HepG2 (cell line): Measurements from ENCODE around the gene EPB41L1. TPM values are rescaled to one million over a fixed set of nuclear protein-coding genes. Genes with fewer than 3 reads are reported as not detected.

Experiments
- ATAC-seq: fragments of 200-7000 bp; cut with Tn5 transposase; 3 replicates; pipeline ENCODE4 v1.9.1; 2020; ENCODE audit warnings: mild to moderate bottlenecking, moderate library complexity
- BruUV-seq: library from RNA; stranded (reverse); fragments of 400-500 nt; replicated peaks from 2 replicates; lab custom pipeline; 2021; lab: Mats Ljungman, UMichigan
- CTCF ChIA-PET: fragments of 300-600 bp; formaldehyde crosslinking; extraction: SDS; loops from one replicate; lab custom pipeline; 2021; ENCODE audit warnings: low total read pairs, inconsistent platforms, low intra/inter-chr PET ratio; lab: Yijun Ruan, JAX
- POLR2A ChIA-PET: fragments of 350-600 bp; sonication (Branson Sonifier 250); formaldehyde crosslinking; loops from one replicate; lab custom pipeline; 2020; ENCODE audit warnings: antibody characterized with exemption, inconsistent platforms; lab: Yijun Ruan, JAX
- DNase-seq: peaks from one replicate; pipeline ENCODE4 v3.0.0-alpha.2; 2015; ENCODE audit warnings: low spot score
- FAIRE-seq: peaks from 3 replicates; lab custom pipeline; 2011; peaks lifted over from hg19 to GRCh38; lab: Jason Lieb, UNC
- H2AFZ ChIP-seq: one replicate; pipeline ENCODE4 v1.6.1; 2011; ENCODE audit warnings: low read length, inconsistent platforms
- H3K27ac ChIP-seq: fragments of 300-600 bp; 3 replicates; pipeline ENCODE4 v1.8.0; 2011; ENCODE audit warnings: mixed run types, mild to moderate bottlenecking, mixed read lengths, low read length, inconsistent platforms; ENCODE audit not compliant: insufficient read depth; ENCODE audit errors: extremely low read length
- H3K27me3 ChIP-seq, 2 experiments: fragments of 200-600 bp in 1 of 2; 2 replicates in 1 of 2; 3 replicates in 1 of 2; pipeline versions ENCODE4 v1.6.0 to v1.8.0; 2011; ENCODE audit warnings: low read length in 2 of 2, mild to moderate bottlenecking in 2 of 2, moderate library complexity in 2 of 2, inconsistent platforms in 1 of 2; ENCODE audit not compliant: insufficient read depth in 2 of 2, control insufficient read depth in 1 of 2
- H3K36me3 ChIP-seq, 2 experiments: fragments of 200-600 bp in 1 of 2; replicated peaks in 1 of 2; 2 replicates in 1 of 2; 3 replicates in 1 of 2; pipeline versions ENCODE4 v1.5.1 to v1.8.0; 2011; ENCODE audit warnings: low read length in 2 of 2, inconsistent platforms in 1 of 2; ENCODE audit not compliant: insufficient read depth in 2 of 2, control insufficient read depth in 1 of 2
- H3K4me1 ChIP-seq: 2 replicates; pipeline ENCODE4 v1.5.1; 2012; ENCODE audit warnings: low read length, inconsistent platforms; ENCODE audit not compliant: insufficient read depth
- H3K4me2 ChIP-seq: 2 replicates; pipeline ENCODE4 v1.6.0; 2011; ENCODE audit warnings: low read depth, low read length, inconsistent platforms
- H3K4me3 ChIP-seq, 3 experiments: fragments of 200-600 bp in 1 of 3; sonication (generic), shearing (Covaris generic) in 1 of 3; replicated peaks in 1 of 3; 2 replicates each; pipeline ENCODE4 v1.5.1; 2011 to 2016; ENCODE audit warnings: low read length in 3 of 3, inconsistent platforms in 2 of 3, low read depth in 2 of 3, mild to moderate bottlenecking in 2 of 3, control low read depth in 1 of 3, mixed read lengths in 1 of 3; ENCODE audit not compliant: insufficient read depth in 1 of 3
- H3K79me2 ChIP-seq: one replicate; pipeline ENCODE4 v1.6.1; 2011; ENCODE audit warnings: low read length, inconsistent platforms; ENCODE audit not compliant: insufficient read depth
- H3K9ac ChIP-seq: 2 replicates; pipeline ENCODE4 v1.6.0; 2011; ENCODE audit warnings: mild to moderate bottlenecking, low read depth, low read length, inconsistent platforms; ENCODE audit not compliant: insufficient read depth
- H3K9me3 ChIP-seq: 2 replicates; pipeline ENCODE4 v1.5.1; 2012; ENCODE audit warnings: mild to moderate bottlenecking, low read length
- H4K20me1 ChIP-seq: 2 replicates; pipeline ENCODE4 v1.6.0; 2011; ENCODE audit warnings: inconsistent platforms, mild to moderate bottlenecking, low read length, moderate library complexity; ENCODE audit not compliant: insufficient read depth
- ATF7 ChIP-seq, 2 experiments: fragments of 450-650 bp in 1 of 2; sonication (generic) in 1 of 2; formaldehyde crosslinking in 1 of 2; IDR thresholded peaks; 2 replicates each; pipeline versions ENCODE4 v1.4.0 to v1.6.1; 2016 to 2020; ENCODE audit warnings: antibody characterized with exemption in 1 of 2, mild to moderate bottlenecking in 1 of 2, missing genetic modification reagents in 1 of 2
- CREB1 ChIP-seq, 2 experiments: fragments of 450-650 bp in 1 of 2; IDR thresholded peaks; 2 replicates each; pipeline ENCODE4 v1.6.1; 2016 to 2017; ENCODE audit warnings: control low read depth in 1 of 2, mild to moderate bottlenecking in 1 of 2, missing compliant biosample characterization in 1 of 2, missing genetic modification characterization in 1 of 2
- MLLT10 ChIP-seq: sonication (generic); formaldehyde crosslinking; IDR thresholded peaks from 2 replicates; pipeline ENCODE4 v1.4.0; 2020; ENCODE audit warnings: missing genetic modification reagents
- ZNF646 ChIP-seq: sonication (generic); formaldehyde crosslinking; IDR thresholded peaks from 2 replicates; pipeline ENCODE4 v1.9.0; 2021; ENCODE audit warnings: mild to moderate bottlenecking, missing genetic modification reagents
- WGBS: methylation state at CpG from one replicate; pipeline ENCODE4 v1.1.6; 2017; ENCODE audit warnings: low lambda C conversion rate; 5-methylcytosine and 5-hydroxymethylcytosine counted together
- in situ Hi-C: cut with HindIII; loops from 2 replicates; pipeline ENCODE4 v1.10.0; 2017; ENCODE audit warnings: low pct_unique_long_range_greater_than_20kb; ENCODE audit not compliant: extremely low pct_ligation_motif_present
- intact Hi-C: fragments of 100-400 bp; cut with micrococcal nuclease; formaldehyde crosslinking; loops from one replicate; pipeline ENCODE4 v1.10.0; 2022; ENCODE audit not compliant: unreplicated experiment
- polyA plus RNA-seq, 8 experiments: library from polyadenylated mRNA; depleted of rRNA in 3 of 8; stranded (reverse) in 7 of 8; unstranded in 1 of 8; fragments of >200 nt; fragmentation: Illumina TruSeq in 4 of 8; extraction: Trizol in 4 of 8; gene quantifications; 2 replicates each; pipeline versions ENCODE4 v1.2.1 to v1.2.3, GENCODE V29; 2011 to 2016; ENCODE audit warnings: low read depth in 4 of 8, missing spikeins in 1 of 8, mixed read lengths in 1 of 8; ENCODE audit not compliant: insufficient read depth in 1 of 8
- total RNA-seq, 5 experiments: library from RNA; depleted of rRNA; stranded (reverse); fragments of >200 nt; fragmentation: Illumina TruSeq; extraction: Trizol; gene quantifications; 2 replicates each; pipeline ENCODE4 v1.2.3, GENCODE V29; 2016; ENCODE audit warnings: low read depth in 1 of 5

The EPB41L1 gene
- total and polyA plus RNA-seq, 2 of the 13 experiments (the other 11 are each of a cell fraction or from before 2014, with no cell fraction given) = 16.7 to 39.0 TPM

DNA sequence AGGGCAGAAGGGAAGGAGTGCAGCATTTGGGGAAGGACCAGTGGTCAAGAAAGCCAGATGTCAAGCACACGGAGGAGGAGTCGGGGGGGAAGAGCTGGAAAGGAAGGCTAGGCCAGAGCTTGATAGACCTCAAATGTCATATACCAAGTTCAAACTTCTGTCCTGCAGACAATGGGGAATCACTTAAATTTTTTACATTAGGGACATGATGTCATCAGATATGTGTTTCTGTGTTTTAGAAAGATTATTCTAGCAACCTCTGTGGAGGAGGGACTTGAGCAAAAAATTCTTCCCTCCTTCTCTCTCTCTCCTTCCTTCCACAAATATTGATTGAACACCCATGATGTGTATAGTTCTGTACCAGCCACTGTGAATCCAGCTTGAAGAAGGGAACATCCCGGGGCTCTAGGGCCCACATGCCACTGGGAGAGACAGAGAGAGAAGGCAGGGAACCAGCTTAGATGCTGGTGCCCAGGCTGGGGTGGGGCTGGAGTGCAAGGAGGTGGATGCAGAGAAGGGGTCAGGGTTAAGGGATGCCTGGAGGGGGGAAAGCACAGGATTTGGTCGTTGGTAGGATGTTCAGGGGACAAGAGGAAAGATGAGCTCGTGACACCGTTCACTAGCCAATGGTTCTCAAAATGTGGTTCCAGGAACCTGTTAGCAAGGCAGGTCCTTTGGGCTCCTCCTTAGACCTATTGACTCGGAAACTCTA lies 61.9 kb downstream of the EPB41L1 start:
- intact Hi-C loops = no loop called here

More for the DNA sequence above, 61.9 kb downstream of the EPB41L1 start:
- no peak overlapping the region for H3K4me3 ChIP-seq
- no peak overlapping the region for H3K9ac ChIP-seq
- no peak for FAIRE-seq
- in situ Hi-C loops = no loop called here
- H3K27ac ChIP-seq = no peak overlapping the region
- H3K4me2 ChIP-seq = no peak overlapping the region
- CTCF ChIA-PET = interaction anchor here (2.1 kb wide), 1 partner anchor 223 kb away, joined by 22 read pairs; no protein-coding TSS in a partner anchor
- DNase-seq = no peak
- H3K9me3 ChIP-seq = no peaks in the 10 kb centered on the region
- no peak overlapping the region for H2AFZ ChIP-seq
- POLR2A ChIA-PET = interaction anchor here (0.6 kb wide), 1 partner anchor 42 kb away, joined by 3 read pairs; no protein-coding TSS in a partner anchor
- H3K27me3 ChIP-seq = no peaks in the 10 kb centered on the region
- no peaks in the 10 kb centered on the region for H4K20me1 ChIP-seq
- H3K79me2 ChIP-seq = no peaks in the 10 kb centered on the region
- peaks cover 7 to 9% of the 10 kb centered on the region in 2 experiments for H3K36me3 ChIP-seq
- TF ChIP-seq MLLT10 (CRISPR knock-in tag) (no peak), ATF7 (IDR thresholded peaks at IDR 0.05) (peak; percentile 92), ATF7 (CRISPR knock-in tag; IDR thresholded peaks at IDR 0.05) (no peak), CREB1 (IDR thresholded peaks at IDR 0.05) (peak; percentile 24; the same call in 1 of the 2 replicates), CREB1 (CRISPR knock-in tag; IDR thresholded peaks at IDR 0.05) (no peak), ZNF646 (CRISPR knock-in tag) (0 out of 2 replicates have a peak, but pooled peaks have one; percentile 19)
- ATAC-seq = no peak
- peaks cover 9% of the 10 kb centered on the region for H3K4me1 ChIP-seq
- BruUV-seq = no TSS peak
- WGBS = 81% methylated on average over 7 of the region's 7 CpGs
